Neural cell (in vitro differentiated cells): ENCODE results near the gene PIK3R3.
"Not testable (repeated sequence)": the region's sequence is repeated elsewhere in the genome, so short reads cannot be mapped to it uniquely, and the experiment has no call there.

ENCODE experiments used
- CTCF ChIP-seq: fragments of 450-650 bp; IDR thresholded peaks from 2 replicates; pipeline ENCODE4 v1.5.1; 2014; ENCODE audit warnings: antibody characterized with exemption, mild to moderate bottlenecking, moderate library complexity; ENCODE audit not compliant: poor library complexity, severe bottlenecking
- EP300 ChIP-seq: fragments of 450-650 bp; conservative IDR thresholded peaks from 2 replicates; pipeline ENCODE4 v1.6.1; 2014; ENCODE audit warnings: antibody characterized with exemption, mild to moderate bottlenecking, moderate library complexity; ENCODE audit not compliant: poor library complexity, severe bottlenecking
- EZH2 ChIP-seq: fragments of 200-600, 300-800 bp; shearing (Covaris generic), sonication (generic); IDR thresholded peaks from 2 replicates; pipeline ENCODE4 v1.6.1; 2014; ENCODE audit warnings: antibody characterized with exemption, low read length, borderline replicate concordance, mild to moderate bottlenecking; ENCODE audit not compliant: insufficient read depth, poor library complexity, severe bottlenecking
- MXI1 ChIP-seq: fragments of 450-650 bp; conservative IDR thresholded peaks from 2 replicates; pipeline ENCODE4 v1.6.1; 2014; ENCODE audit warnings: antibody characterized with exemption, mild to moderate bottlenecking; ENCODE audit not compliant: poor library complexity, severe bottlenecking
- POLR2AphosphoS5 ChIP-seq: IDR thresholded peaks from 2 replicates; pipeline ENCODE4 v1.6.1; 2012
- RAD21 ChIP-seq: fragments of 450-650 bp; conservative IDR thresholded peaks from 2 replicates; pipeline ENCODE4 v1.6.1; 2014; ENCODE audit warnings: antibody characterized with exemption, mild to moderate bottlenecking, moderate library complexity
- REST ChIP-seq: IDR thresholded peaks from 2 replicates; pipeline ENCODE4 v1.6.1; 2012; ENCODE audit warnings: borderline replicate concordance
- SMC3 ChIP-seq: fragments of 450-650 bp; conservative IDR thresholded peaks from 2 replicates; pipeline ENCODE4 v1.6.1; 2014; ENCODE audit warnings: antibody characterized with exemption, mild to moderate bottlenecking, moderate library complexity; ENCODE audit not compliant: poor library complexity
- TAF1 ChIP-seq: IDR thresholded peaks from 2 replicates; pipeline ENCODE4 v1.6.1; 2012; ENCODE audit warnings: low read depth

- TF ChIP-seq MXI1, POLR2AphosphoS5, CTCF, EZH2, REST, EP300, RAD21, SMC3, TAF1: not testable (repeated sequence)
These were observed 37.3 kb downstream of the PIK3R3 start for GRCh38 chr1:46095110-46095509.
